Erythroblast (primary cell): ENCODE data around the gene SH2D4B.

Experiments used
- DNase-seq, 2 experiments: peaks; one replicate each; lab custom pipeline; 2025; lab: John Stamatoyannopoulos, UW
- GATA1 ChIP-seq: IDR thresholded peaks from 2 replicates; pipeline ENCODE4 v1.6.1; 2011; ENCODE audit warnings: low read depth, mild to moderate bottlenecking, control low read depth, low read length, moderate library complexity
- POLR2A ChIP-seq: IDR thresholded peaks from 2 replicates; pipeline ENCODE4 v1.6.1; 2011; ENCODE audit warnings: mild to moderate bottlenecking, low read length

The SH2D4B gene

DNA sequence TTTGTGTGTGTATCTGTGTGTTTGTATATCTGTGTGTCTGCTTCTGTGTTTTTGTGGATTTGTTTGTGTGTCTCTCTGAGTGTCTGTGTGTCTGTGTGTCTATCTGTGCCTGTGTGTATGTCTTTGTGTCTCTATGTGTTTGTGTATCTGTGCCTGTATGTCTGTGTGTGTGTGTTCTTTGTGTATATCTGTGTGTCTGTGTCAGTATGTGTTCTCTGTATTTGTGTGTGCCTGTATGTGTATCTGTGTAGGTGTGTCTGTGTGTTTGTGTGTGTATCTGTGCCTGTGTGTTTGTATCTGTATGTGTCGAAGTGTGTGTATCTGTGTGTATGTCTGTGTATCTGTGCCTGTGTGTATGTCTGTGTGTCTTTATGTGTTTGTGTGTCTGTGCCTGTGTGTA is 118.2 kb downstream of the SH2D4B start:
- TF ChIP-seq POLR2A (no peak), GATA1 (no peak)
- DNase-seq, result no peak

DNA sequence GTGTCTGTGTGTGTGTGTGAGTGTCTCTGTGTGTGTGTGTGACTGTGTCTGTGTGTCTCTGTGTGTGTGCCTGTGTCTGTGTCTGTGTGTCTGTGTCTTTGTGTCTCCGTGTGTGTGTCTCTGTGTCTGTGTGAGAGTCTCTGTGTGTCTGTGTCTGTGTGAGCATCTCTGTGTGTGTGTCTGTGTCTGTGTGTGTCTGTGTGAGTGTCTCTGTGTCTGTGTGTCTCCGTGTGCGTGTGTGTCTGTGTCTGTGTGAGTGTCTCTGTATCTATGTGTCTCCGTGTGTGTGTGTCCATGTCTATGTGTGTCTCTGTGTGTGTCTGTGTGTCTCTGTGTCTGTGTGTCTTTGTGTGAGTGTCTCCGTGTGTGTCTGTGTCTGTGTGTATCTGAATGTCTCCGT is 120.4 kb downstream of the SH2D4B start:
- no peak for DNase-seq
- TF ChIP-seq GATA1 (no peak), POLR2A (no peak)

DNA sequence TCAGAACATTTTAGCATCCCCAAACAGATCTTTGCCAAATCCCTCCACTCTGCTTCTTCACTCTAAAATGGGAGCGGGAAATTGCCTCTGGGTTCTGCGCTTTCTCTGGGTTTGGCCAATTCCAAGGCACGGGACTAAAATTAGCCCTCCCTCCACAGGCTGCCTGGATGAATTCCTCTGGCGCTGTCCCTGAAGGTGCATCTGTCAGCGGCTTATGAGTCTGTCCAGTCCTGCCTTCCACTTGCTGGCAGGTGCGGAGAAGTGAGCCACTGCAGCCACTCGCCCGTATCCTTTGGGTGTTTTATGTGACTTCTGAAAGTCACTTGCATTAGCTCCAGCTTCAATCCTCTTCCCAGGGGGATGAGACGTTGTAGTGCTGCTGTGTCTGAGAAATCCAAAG is 121.6 kb downstream of the SH2D4B start:
- TF ChIP-seq POLR2A (no peak), GATA1 (no peak)

DNA sequence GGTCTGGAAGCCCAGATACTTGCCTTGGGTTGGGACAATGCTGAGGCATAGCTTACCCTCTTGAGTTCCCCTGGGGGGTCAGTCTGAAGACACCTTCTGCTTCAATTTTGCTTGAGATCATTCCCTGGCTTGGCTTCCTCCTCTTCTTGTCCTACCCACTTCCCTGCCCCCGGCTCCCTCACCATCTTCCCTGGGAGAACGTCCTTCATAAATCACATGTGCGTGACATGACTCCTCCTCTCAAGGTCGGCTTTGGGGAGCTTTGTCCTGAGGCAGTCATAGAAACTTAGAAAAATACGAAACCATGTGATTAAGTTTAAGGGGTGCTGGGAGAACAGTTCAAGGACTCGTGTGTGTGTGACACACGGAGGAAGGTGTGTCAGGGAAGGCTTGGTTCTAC is 122.6 kb downstream of the SH2D4B start:
- TF ChIP-seq POLR2A (no peak), GATA1 (no peak)
- no peak for DNase-seq

More for the DNA sequence above, 121.6 kb downstream of the SH2D4B start:
- DNase-seq, result no peak

DNA sequence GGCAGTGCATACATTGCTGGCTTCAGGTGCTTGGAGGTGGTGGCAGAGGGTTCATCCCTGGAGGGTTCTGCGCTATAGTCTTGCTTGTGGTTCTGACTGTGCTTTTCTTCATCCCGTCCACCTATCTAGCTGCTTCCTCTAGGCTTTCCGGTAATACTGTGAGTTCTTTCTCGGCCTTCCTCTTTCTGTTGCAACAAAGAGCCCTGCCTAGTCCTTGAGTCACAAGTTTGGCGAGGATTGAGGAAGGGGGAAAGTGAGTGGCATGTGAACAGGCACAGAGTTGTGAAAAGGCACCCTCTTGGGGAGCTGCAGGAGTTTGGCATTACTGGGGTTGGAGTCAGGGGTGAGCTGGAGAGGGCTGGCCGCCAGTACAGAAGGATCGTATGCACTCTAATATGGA is 123.0 kb downstream of the SH2D4B start:
- DNase-seq, result no peak
- TF ChIP-seq POLR2A (no peak), GATA1 (no peak)

DNA sequence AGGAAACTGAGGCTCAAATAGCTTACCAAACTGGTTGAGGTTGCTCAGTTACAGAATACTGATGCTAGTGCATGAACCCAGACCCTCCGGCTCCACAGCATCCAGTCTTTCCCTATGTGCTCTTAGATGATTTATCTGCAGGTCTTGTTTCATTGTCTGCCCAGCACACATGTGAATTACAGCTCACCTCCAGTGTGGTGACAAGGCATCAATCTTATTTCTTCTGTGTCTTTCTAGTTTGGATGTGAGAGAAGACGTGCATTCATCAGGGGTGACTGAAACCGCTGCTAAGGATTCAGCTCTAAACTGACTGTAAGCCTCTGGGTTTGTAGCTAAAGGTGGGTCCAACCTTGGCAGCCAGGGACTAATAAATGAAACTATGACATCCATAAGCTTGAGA is 123.8 kb downstream of the SH2D4B start:
- TF ChIP-seq GATA1, result no peak
- TF ChIP-seq POLR2A, result no peak
- no peak for DNase-seq

DNA sequence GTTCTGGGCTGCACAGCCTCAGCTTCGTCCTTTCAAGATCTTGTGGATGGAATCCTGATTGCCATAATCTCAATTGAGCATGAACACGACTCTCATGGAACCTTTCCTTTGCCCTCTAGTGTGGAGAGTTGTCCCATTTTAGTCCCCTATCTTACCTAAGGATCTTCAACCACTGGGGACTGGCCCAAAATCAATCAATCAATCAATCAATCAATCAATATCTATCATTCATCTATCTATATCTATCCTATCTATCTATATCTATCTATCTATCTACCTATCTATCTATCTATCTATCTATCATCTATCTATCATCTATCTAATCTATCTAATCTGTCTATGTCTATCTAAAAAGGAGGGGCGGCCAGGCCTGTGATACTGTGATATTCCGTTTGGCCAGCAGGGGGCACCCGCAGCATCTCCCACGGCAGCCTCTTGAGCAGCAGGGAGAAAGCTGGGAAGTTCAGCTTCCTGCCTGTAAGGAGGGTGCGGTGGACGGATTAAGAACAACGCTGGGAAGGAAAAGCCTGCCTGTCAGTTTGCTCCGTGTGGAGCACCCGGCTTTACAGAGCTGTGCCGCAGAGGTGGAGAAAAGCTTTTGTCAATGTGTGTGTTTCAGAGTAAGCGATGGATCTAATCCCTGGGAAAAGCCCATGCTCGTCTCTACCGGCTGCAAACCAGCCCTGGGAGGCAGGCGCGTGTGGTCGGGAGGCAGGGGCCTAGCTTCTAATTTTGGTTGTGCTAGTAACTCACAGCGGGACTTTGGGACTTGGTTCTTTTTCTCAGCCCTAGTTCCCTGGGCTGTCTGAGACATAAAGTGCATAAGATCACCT is 124.9 kb downstream of the SH2D4B start:
- peak; percentile 69 to 78 for DNase-seq
- TF ChIP-seq GATA1, result no peak
- no peak for TF ChIP-seq POLR2A

DNA sequence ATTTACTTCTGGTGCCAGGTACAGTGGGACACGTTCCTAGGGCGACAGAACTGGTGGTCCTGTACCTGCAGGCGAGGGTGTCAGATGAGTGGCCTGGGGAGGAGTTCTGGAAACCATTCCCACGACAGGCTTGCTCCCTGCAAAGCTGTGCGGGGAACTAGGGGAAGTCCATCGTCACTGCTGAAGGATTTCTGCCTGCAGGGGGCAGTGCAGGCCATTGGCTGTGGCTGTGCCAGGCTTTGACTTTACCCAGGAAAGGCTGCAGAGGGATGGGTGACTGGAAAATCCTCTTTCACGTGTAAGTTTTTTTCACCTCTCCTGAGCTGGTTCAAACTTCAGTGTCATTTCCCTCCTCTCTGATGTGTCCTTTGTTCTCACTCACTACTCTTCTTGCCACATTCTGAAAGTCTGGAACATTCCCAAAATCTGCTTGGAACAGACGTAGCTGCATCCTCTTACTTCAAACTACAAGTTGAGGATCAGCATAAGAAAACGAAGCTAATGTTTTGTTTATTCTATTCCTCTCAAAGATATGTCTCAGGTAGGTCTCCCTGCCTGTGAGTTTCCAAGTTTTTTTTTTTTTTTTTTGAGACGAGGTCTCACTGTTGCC is 126.5 kb downstream of the SH2D4B start:
- TF ChIP-seq POLR2A, result no peak
- TF ChIP-seq GATA1, result no peak
- peak; percentile 35 to 58 for DNase-seq

DNA sequence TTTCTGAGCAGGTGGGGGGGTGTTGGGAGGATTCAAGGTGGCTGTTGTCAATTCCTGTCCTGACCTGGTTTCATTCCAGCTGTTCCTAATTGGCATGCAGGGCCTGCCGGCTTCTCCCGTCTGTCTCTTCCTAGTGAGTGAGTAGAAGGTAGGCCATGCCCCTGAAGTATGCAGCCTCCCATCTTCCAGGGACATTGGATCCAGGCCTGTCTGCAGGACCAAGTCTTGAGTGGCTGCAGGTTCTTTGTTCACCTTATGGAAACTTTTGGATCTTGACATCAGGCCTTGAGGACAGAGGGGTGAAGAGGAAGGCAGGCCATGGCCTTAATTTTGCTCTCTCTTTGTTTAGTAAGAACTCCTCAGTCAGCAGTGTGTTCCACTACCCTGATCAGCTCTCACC is 131.8 kb downstream of the SH2D4B start:
- no peak for DNase-seq
- TF ChIP-seq GATA1 (no peak), POLR2A (no peak)

DNA sequence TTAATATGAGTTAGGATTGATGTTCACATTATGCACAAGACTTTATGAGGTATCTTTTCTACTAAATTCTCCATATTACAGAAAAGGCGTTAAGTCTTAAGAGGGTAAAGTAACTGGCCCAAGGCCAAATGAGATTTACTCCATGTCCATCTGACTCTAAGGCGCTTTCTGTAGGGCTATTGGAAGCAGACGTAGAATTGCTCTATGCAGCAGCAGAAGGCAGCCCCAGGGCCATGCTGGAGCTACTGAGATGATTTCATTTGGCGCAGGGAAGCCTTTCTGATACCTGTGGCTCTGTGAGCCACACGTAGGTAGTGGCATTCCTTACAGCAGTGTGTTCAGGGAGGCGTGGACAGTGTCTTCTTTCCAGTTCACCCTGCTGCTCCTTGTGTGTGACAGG is 133.1 kb downstream of the SH2D4B start:
- DNase-seq, result no peak

DNA sequence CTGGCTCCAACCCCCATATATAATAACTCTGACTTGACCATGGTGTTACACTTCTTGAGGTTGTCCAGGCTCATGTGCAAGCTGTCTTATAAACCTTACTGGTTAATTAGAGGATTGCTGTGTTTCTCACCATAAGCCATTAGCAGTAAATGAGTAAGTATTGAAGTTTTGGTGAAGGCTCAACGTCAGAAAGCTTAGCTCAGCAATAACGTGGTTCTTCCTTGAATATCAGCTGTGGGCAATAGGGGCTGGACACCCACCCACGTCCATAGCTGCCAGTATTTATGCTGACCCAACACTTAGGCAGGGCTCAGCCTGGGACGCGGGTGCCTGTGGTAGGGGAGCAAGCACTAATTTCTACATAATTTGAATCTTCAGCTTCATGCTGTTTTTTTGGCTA is 134.1 kb downstream of the SH2D4B start:
- TF ChIP-seq GATA1 (no peak), POLR2A (no peak)
- no peak for DNase-seq

More for the DNA sequence above, 133.1 kb downstream of the SH2D4B start:
- TF ChIP-seq POLR2A, result no peak

DNA sequence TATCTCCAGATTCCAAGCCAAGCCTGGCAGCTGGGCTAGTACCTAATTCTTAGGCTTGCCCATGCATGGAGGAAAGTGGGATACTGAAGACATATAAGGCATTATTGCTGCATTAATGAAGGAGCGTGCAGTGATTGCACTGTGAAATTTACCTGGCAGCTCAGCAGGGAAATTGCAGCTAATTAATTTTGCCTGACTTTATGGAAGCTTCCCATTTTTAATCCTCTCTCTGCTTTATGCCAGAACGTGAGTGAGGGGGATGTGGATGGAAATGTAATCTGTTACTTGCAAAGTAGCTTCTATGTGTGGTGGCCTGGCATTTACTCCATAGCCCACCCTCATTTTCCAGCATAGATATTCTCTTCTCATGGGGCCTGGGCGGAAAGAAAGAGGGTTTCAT is 134.9 kb downstream of the SH2D4B start:
- no peak for DNase-seq
- TF ChIP-seq GATA1, result no peak
- TF ChIP-seq POLR2A, result no peak

DNA sequence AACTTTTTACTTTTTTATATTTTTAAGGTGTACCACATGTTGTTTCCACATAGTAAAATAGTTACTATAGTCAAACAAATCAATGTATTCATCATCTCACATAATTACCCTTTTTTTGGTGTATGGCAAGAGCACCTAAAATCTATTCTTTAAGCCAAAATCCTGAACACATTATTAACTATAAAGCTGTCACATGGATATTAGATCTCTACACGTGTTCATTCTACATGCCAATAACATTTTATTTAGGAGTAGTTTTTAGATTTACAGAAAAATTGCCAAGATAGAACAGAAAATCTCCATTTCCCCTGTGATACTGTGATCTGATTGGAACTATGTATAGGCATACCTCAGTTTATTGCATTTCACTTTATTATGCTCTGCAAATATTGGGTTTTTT is 137.1 kb downstream of the SH2D4B start:
- TF ChIP-seq GATA1 (no peak), POLR2A (no peak)
- DNase-seq, result no peak

DNA sequence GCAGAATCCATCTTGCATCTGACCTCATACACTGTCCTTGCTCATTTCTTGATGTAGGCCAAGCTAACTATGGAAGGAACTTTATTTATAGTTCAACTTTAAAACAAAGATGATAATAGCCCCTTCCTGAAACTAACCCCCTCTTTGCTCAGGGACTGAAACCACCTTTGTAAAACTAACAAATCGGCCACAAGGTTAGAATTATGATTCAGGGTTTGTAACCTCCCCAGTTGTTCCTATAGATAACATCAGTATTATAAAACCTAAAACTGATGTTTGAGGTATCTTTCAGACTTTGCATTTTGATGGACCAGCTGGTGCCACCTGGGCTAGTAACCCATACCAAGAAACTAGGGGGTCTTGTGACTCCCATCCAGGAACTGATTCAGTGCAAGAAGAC is 143.4 kb downstream of the SH2D4B start:
- no peak for TF ChIP-seq GATA1
- no peak for TF ChIP-seq POLR2A
- no peak for DNase-seq

DNA sequence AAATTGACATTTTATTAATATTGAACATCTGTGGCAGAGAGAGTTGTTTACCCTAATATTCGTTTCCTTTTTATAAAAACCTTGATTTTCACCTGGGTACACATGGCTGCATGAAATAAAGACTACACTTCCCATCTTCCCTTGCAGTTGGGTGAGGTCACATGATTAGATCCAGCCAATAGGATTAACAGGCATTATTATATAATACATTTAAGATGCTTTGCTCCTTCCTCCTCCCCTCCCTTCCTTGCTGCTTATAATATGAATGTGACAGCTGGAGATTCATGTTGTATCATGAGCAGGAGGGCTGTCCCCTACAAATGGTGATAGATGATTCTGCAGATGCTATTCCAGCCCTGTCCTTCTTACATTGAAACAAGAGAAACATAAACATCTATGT is 146.6 kb downstream of the SH2D4B start:
- peak; percentile 30 to 59 for DNase-seq

More for the DNA sequence above, 146.6 kb downstream of the SH2D4B start:
- TF ChIP-seq POLR2A, result no peak
- no peak for TF ChIP-seq GATA1
